NB4 (cell line): ENCODE measurements around the gene CHST4.

Source experiments
- POLR2A ChIP-seq: IDR thresholded peaks from 2 replicates; pipeline ENCODE4 v1.6.1; 2011; ENCODE audit warnings: mild to moderate bottlenecking; ENCODE audit not compliant: insufficient read length; ENCODE audit errors: extremely low read depth
- TF ChIP-seq, protein P1 (sequence below): IDR thresholded peaks from one replicate; pipeline ENCODE4 v1.5.1; 2012; ENCODE audit warnings: low read depth, low read length
- TF ChIP-seq, protein P2 (sequence below): IDR thresholded peaks from 2 replicates; pipeline ENCODE4 v1.6.1; 2011; ENCODE audit warnings: low read depth, low read length

DNA sequence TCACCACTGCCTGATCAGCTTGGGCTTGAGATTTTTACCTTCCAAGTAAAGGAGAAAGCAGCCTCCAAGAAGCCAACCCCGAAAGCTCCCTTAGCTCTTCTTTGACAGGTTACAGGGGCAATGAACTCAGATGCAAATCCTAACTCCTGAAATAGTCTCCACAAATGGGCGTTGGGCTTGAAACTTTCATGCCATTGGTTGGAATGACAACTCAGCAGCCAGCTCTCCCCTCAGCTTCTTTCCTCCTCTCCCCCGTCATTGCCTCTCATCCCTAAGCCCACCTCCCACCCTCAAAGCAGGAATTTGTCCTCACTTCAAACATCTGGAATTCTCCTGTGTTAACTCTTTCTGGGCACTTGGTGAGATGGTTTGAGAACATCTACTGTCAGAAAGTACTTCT, 50.7 kb downstream of the CHST4 start, which contains the start of gene TAT:
- TF ChIP-seq, protein P1, sequence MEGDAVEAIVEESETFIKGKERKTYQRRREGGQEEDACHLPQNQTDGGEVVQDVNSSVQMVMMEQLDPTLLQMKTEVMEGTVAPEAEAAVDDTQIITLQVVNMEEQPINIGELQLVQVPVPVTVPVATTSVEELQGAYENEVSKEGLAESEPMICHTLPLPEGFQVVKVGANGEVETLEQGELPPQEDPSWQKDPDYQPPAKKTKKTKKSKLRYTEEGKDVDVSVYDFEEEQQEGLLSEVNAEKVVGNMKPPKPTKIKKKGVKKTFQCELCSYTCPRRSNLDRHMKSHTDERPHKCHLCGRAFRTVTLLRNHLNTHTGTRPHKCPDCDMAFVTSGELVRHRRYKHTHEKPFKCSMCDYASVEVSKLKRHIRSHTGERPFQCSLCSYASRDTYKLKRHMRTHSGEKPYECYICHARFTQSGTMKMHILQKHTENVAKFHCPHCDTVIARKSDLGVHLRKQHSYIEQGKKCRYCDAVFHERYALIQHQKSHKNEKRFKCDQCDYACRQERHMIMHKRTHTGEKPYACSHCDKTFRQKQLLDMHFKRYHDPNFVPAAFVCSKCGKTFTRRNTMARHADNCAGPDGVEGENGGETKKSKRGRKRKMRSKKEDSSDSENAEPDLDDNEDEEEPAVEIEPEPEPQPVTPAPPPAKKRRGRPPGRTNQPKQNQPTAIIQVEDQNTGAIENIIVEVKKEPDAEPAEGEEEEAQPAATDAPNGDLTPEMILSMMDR: no peak
- TF ChIP-seq POLR2A: no peak
- TF ChIP-seq, protein P2, sequence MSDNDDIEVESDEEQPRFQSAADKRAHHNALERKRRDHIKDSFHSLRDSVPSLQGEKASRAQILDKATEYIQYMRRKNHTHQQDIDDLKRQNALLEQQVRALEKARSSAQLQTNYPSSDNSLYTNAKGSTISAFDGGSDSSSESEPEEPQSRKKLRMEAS: no peak
